ENCODE data around the gene PPIH. TPM values are rescaled to one million over a fixed set of nuclear protein-coding genes. Genes with fewer than 3 reads are reported as not detected.

Gene PPIH
- total RNA-seq, 1 experiment from 2014 or later, result 79.0 TPM

Other genes with a start within 250 kb of the PPIH start
- 0.17 and 0.28 TPM in 2 replicates for gene ZMYND12, start 202.4 kb upstream of the PPIH start, total RNA-seq (2021)
- 34.4 and 35.7 TPM in 2 replicates for gene PPCS, start 201.9 kb upstream of the PPIH start, total RNA-seq (2021)
- gene CCDC30, start 195.1 kb upstream of the PPIH start, total RNA-seq (2021), result 4.8 and 7.7 TPM in 2 replicates
- gene YBX1, start 24.0 kb downstream of the PPIH start, total RNA-seq (2021), result 1,480 and 1,576 TPM in 2 replicates
- not detected in 2 replicates for gene CLDN19, start 81.8 kb downstream of the PPIH start, total RNA-seq (2021)
- 57.8 and 64.9 TPM in 2 replicates for gene P3H1, start 108.6 kb downstream of the PPIH start, total RNA-seq (2021)
- gene C1orf50, start 108.8 kb downstream of the PPIH start, total RNA-seq (2021), result 13.1 and 14.7 TPM in 2 replicates
- gene TMEM269, start 126.6 kb downstream of the PPIH start, total RNA-seq (2021), result 1.2 and 1.7 TPM in 2 replicates
- 3.0 and 3.5 TPM in 2 replicates for gene ERMAP, start 158.7 kb downstream of the PPIH start, total RNA-seq (2021)
- 49.4 and 50.8 TPM in 2 replicates for gene SVBP, start 159.0 kb downstream of the PPIH start, total RNA-seq (2021)
- gene ZNF691, start 188.2 kb downstream of the PPIH start, total RNA-seq (2021), result 13.5 and 14.2 TPM in 2 replicates